ENCODE results near the gene CENPU. TPM values are rescaled to one million over a fixed set of nuclear protein-coding genes. Genes with fewer than 3 reads are reported as not detected.
"Not testable (repeated sequence)": the region's sequence is repeated elsewhere in the genome, so short reads cannot be mapped to it uniquely, and the experiment has no call there.

Gene CENPU
- total RNA-seq, 1 experiment from 2014 or later: 37.3 TPM

DNA sequence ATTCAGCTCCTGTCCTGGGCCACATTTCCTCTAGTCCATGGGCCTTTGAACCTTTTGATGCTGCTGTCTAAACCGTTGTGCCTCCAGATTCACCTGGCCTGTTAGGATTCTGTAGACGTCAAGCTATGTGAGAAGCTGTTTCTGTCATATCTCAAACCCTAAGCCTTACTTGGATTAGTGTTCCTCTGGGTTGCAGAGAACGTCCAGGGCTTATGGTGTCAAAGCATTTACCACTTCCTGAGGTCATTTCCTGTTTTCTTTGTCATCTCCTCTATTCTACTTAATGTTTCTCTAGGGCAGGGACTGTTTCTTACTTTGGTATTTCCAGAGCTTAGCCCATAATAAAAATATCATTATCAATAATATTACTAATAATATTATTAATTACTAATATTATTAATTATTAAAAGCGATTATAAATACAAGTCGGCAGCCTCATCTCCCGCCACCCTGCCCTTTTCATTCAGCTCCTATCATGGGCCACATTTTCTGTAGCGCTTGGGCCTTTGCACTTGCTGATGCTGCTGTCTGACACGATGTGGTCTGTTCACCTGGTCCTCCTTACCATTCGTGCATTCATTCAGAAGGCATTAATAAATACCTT lies 65.3 kb downstream of the CENPU start:
- DNase-seq (ENCODE audit: low read depth): peak; percentile 56

DNA sequence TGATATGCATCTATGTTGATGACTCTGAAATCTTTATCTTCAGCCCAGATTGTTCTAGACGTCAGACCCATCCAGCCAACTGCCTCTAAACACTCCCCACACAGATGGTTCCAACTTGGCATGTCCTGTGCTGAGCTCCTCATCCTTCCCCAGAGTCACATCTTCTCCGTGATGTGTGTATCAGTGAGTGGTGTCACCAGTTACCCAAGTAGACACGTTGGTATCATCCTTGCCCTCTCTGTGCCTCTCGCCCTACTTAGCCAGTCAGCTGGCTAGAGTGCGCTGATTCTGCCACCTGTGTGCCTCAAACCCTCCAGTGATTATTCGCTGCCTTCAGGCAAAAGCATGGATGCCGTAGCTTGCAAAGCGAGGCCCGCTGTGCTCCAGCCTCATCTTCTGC lies 65.8 kb downstream of the CENPU start:
- DNase-seq (ENCODE audit: low read depth): no peak

DNA sequence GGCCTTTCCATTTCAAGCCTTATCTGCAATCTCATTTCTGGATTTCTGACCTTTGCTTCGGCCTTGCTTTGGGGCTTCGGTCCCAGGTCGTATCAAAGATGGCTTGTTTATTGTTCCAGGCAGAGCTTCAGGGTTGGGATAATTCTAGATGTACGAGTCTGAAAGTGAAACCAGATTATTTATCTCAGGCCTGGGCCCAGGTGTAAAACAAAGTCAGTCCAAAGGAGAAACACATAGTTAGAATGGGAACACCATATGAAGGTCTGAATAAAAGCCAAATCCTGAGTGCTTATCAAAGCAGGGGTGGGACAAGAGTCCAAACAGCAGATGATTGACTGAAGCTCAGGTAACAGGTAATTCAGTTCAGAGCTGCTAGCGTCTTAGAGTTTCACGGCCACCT lies 67.2 kb downstream of the CENPU start:
- DNase-seq (ENCODE audit: low read depth): no peak

DNA sequence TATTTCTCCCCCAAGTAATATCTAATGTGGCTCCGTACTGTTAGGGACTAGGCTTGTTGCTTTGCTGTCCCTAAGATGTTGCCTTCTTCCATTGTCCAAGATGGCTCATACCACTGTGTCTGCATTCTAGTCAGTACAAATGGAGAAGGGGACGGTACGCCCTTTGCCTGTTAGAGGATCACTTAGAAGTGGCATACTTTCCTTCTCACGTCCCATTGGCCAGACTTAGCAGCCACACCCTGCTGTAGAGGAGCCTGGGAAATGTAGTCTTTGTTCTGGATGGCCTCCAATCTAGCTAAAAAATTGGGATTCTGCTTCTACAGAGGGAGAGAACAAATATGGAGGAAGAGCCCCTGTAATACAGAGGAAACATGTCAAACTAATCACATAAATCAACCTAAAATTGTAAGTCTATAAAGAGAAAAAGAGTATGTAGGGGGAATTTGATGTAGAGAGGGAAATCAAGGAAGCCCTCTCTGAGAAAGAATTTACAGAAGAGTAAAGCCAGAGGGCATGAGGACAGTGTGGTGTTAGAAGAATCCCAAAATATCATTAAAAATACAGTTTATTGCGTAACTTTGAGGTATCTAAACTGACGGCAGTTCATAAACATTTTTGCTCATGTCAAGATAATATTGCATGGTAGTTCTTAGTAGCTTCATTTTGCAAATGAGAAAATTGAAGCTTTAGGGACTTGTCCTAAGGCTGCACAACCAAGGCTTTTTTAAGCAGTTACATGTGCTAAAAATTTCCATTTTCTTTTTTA lies 69.3 kb downstream of the CENPU start:
- DNase-seq (ENCODE audit: low read depth): no peak

DNA sequence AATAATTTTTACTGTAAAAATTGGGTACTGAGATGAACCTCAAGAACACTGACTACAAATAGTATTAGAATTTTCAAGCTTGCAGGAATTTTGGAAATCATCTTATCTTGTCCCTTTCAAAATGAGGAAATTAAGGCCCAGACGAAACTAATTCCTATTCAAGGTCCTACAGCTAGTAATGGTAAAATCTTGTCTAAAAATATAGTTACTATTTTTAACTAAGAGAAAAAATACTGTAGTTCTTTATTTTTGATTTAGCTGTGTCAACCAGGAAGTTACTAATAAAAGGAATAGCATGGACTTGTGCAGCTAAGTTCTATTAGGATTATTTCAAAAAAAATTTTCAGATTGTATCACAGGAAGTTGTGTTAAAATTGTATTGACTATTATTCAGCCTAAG lies 71.7 kb downstream of the CENPU start:
- no peak for DNase-seq (ENCODE audit: low read depth)

DNA sequence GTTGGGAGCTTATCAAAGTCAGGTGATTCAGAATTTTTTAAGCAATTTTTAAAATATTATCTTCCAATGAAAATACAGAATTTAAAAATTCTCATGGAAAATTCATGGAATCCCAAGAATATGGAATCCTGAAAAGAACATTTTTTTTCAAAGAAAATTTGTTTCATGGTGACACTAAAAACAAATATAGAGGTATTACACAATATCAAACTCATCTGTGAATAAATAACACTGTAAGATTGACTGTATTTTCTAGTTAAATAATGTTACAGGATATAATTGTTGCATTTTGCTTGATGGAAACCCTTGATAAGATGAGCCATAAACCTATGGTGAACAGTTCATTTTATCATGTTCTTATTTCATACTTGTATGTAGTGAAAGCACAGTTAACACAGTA lies 72.9 kb downstream of the CENPU start:
- DNase-seq (ENCODE audit: low read depth): no peak

DNA sequence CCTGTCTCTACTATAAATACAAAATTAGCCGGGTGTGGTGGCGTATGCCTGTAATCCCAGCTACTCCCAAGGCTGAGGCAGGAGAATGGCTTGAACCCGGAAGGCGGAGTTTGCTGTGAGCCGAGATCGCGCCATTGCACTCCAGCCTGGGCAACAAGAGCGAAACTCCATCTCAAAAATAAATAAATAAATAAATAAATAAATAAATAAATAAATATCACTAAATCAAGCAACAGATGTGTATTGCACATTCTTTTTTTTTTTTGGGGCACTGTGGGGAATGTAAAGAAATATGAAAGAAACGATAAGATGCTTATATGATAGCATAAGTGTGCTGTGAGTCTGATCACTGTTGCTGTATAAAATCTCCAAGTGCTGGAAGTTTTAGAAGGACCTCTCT lies 76.1 kb downstream of the CENPU start:
- not testable (repeated sequence) for DNase-seq (ENCODE audit: low read depth)

DNA sequence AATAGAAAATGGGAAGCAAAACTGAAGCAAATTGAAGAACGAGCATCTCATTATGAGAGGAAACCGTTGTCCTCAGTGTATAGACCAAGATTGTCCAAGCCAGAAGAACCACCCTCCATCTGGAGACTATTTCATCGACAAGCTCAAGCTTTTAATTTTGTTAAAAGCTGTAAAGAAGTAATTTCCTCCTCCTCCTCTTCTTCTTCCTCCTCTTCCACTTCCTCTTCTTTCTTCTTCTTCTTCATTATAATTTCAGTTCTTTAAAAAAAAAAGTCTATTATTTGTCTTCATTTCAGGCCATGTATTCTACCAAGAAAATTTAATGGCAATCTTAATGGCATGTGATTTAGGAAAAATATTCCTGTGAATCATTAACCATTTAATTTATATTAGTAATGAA lies 76.8 kb downstream of the CENPU start:
- no peak for DNase-seq (ENCODE audit: low read depth)

DNA sequence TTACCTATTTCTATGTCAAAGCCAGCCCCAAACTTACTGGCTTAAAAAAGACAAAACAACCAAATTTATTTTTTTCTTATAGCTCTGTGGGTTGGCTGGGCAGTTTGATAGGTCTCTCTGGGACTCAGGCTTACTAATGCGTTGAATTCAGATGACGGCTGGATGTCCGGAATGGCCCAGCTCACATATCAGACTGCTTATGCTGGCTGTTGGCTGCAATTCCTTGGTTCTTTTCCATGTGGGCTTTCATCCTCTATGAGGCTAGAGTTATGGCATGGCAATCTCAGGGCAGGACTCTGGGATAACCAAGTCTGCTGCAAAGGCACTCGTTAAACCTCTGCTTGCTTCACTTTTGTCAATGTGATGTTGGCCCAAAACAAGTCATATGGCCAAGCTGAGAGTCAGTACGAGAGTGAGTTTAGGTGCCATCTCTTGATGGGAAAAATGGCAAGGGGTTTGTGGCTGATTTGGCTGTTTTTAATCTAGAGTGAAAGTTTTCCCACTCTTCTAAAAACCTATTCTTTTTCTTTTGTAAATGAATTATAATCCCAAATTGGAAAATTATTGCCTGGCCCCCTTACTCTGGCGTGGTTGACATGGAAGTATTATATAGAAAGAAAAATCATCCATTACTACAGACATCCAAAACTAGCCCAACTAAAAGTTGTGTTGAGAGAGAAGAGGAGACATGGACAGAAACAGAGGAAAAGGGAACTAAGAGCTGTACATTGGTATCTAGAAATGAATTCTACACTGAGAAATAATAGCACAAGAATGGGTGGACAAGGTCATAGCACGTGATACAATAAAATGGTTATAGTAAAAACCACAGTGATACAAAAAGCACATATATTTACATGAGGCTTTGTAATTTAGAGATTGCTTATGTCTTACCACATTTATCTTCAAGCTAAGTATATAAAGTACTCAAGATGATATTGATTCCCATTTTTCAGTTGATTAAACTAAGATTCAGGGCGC lies 77.7 kb downstream of the CENPU start:
- no peak for DNase-seq (ENCODE audit: low read depth)

DNA sequence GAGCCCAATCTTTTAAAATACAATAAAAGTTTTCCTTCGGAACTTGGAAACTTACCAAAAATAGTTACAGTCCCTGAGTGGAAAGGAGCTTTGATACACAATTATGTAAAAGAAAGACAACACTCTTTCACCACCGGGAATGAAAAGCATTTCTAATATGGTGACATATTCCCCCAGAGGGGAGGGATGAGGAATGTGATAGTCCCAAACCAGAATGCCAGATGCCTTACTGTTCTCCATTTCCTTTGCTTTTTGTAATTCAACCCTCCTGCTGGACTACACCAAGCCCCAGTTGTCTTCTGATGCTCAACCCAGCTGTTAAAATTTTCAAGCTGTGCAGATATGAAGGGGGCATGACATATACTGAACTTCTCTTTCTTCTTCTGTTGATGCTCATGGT lies 80.2 kb downstream of the CENPU start:
- peak; percentile 10 for DNase-seq (ENCODE audit: low read depth)

DNA sequence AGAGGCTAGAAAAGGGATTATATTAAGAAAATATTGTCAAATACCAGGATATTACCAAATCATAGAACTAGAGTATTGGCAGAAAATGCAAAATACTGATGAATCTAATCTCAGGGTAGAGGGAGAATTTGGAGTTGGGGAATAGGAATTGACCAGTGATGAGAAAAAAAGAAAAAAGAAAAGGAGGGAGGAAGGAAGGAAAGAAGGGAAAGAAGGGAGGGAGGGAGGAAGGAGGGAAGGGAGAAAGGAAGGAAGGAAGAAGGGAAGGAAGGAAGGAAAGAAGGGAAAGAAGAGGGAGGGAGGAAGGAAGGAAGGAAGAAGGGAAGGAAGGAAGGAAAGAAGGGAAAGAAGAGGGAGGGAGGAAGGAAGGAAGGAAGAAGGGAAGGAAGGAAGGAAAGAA lies 81.2 kb downstream of the CENPU start:
- not testable (repeated sequence) for DNase-seq (ENCODE audit: low read depth)

DNA sequence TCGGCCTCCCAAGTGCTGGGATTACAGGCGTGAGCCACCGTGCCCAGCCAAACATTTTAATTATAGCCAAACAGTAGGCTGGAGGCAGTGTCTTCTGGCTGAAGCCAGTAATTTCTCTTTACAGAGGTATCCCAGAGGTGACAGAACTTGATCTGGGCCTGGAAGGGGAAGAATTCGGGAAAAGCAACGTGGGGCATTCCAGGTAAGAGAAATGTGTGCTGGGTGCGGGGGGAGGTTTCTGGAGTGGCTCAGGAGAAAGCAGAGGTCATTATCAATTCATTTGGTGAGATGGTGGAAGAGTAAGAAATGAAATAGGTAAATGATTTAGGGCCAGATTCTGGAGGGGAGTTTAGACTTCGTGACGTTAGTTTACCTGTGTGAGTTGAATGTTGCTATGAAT lies 82.0 kb downstream of the CENPU start:
- DNase-seq (ENCODE audit: low read depth): no peak

DNA sequence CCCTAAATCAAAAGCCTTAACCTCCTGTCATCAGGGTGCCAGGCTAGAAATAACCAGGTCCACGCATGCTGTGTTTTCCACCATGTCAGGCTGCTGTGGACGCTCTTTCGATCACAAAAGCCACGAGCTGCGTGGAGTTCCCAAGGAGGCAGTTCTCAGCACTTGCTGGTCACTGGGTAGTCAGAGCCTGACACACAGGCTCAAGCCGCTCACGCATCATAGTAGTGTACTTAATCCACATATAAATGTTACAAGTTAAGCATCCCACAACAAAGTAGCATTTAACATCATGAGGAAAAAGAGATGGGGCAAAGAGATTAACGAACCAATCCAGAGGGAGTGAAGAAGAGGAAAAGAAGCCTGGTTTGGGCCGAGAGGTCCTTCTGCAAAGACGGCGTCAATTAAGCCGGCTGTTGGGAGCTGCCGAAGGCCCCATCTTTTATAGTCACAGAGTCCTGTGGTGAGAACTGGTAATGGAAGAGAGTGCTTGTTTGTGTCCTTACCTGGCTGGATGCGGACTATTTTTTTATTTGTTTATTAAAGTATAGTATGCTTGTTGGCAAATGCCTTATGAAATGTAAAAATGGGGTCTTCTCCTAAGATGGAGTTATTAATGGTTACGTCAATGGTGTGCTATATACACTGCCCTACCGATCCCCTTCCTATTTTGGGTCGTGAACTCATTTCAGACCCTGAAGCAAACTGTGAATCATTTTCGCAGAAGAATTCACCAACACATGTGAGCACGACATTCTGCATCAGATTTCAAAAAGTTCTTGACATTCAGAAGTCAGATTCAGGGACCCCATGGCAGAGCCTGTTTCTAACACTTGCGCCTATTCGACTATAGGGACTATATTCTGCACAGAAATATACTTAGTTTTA lies 83.7 kb downstream of the CENPU start:
- peak; percentile 38 for DNase-seq (ENCODE audit: low read depth)

DNA sequence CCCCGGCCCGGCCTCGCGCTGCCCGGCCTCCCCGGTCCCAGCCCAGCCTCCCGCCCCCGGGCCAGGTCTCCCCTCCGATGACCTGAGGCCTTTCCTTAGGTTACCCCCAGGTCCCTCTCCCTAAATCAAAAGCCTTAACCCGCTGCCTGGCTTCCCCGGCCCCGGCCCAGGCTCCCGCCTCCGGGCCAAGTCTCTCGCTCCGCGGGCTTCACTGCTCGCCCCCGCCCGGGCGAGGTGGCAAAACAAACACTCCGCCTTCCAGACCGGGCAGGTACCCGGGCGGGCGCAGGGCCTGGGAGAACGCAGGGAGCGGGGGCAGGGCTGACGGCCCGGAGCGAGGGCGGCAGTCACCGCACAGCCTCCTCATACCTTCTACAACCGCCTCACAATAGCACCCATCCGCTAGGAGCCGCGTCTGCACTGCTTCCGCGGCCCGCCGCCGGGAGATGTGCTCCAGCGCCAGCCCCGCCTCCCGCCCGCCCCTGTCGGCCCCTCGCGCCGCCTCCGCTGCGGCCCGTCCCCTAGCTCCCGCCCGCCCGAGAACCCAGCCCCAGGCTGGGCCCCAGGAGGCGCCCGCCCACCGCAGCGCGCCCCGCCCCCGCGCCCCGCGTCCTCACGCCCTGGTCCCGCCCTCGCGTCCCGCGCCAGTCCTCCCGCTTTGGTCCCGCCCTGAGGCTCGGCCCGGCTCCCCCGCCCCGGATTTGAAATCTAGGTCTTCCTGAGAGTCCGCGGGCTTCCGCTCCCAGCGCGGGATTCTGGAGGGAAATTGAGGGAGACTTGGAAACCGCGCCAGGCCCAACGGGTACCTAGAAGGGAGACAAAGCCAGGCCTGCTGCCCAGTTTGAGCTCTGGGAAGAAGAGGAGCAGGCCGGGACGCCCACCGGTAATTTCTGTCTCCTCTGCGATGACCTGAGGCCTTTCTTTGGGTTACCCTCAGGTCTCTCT lies 84.6 kb downstream of the CENPU start, which contains the start of the genes CASP3 and PRIMPOL:
CASP3 (minus strand) TSS at position 422 of the 945 bp plus-strand sequence. CDS start 10,994 bp downstream, outside the sequence.
PRIMPOL (plus strand) TSS at position 713 of the 945 bp plus-strand sequence. CDS start 7,403 bp downstream, outside the sequence.
- peak; percentile 89 for DNase-seq (ENCODE audit: low read depth)

DNA sequence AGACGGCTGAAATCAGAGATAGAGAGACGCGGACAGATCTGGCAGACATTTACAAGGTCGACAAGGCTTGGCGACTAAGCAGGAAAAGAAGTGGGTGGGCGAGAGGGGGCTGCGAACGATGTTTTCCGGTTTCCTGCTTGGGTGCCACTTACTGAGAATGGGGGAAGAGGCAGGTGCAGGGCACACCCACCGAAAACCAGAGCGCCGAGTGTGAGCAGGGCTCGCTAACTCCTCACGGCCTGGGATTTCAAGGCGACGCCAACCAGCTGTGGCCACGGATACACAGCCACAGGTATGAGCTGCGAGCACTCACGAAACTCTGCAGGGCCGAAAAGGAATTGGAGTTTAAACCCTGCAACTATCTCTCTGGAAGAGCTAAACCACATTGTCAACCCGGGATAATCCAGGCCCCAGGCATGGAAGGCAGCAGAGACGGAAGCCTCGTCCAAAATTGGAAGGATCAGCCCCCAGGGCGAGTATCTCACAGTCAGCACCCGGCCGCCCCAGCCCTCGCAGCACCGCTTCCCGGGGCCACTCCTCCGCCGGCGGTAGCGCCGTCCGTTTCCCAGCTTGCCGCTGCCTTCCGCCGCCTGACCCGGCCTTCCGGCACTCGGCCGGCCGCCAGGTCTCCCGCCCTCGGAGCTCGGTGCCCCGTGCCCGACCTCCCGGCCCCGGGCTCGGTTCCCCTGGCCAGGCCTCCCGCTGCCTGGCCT lies 85.4 kb downstream of the CENPU start:
- peak; percentile 34 for DNase-seq (ENCODE audit: low read depth)

DNA sequence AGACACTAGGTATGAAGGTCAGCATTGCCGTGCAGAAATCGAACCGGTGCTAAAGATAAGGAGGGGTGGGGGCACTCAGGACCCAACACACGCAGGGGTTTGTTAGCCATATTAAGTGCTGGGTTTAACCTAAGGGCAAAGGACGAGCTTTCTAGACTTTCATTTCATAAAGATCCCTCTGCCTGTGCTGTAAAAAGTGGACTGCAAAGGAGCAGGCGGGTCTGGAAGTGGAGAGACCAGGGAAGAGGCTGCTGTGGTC lies 85.9 kb downstream of the CENPU start:
- peak; percentile 1 for DNase-seq (ENCODE audit: low read depth)

DNA sequence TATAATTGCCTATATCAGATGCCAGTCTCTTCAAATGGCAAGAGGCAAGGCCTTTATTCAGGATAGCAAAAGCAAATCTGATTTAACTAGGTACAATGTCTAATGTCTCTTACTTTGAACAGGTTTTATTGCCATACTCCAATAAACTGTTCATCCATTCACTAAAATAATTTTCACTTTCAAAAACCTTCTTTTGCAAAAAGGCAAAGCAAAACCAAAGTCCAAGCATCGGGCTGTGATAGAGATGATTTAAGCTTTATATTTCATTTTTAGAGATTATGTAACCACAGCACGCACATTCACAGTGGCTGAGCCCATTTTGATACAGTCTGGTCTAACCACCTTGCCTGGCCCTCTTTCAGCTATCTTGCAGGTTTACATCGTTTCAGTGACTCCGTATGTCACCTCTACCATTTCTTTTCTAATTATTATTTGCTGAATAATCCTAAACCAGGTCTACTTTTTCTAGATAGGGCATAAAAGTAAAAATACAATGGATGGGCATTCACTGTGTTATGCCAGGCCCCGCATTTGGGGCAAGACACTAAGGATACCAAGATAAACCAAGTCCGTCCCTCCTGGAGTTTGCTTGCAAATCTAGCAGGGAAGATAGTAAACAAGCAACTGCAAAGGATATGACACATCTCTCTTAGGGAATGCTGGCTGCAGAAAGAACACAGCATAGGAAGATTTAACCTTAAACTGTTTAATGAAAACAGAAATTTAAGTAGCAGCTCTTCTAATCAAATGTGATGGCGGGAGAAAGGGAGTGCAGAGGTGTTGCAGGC lies 86.4 kb downstream of the CENPU start:
- DNase-seq (ENCODE audit: low read depth): peak; percentile 20

DNA sequence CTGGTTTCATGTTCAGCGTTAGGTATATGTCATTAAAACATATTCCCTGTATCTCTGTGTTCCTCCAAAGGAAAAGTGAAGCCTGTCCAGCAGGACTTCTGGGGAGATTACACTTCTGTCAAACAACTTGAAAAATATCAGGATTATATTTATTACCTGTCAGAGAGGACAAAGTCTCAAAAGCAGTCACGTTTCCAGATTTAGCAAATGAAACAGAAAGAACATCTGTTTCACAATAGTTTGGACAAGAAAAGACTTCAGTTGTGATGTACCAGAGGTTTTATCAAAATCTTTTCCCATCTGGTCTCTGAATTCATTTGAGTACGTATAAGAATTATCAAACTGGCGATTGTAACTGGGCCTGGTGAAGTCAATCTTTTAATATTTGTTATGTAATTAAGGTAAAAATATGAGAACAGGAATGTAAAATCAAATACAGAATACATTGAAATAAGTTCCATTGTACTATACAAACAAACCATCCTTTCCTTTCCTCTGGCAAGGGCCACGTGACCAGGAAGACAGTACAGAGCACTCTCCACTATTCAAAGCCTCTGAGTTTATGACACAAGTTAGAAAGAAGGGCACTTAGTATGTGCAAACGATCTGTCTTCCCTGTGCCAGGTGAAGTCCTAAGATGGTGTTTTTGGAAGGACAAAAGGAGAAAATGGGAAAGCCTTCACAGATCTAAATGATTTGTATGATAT lies 87.8 kb downstream of the CENPU start:
- no peak for DNase-seq (ENCODE audit: low read depth)
